ENCODE measurements around the gene SUCLA2. TPM values are rescaled to one million over a fixed set of nuclear protein-coding genes. Genes with fewer than 3 reads are reported as not detected.

The SUCLA2 gene
- polyA plus RNA-seq (ENCODE audit: insufficient read length in 3 of 3), result 10 to 100 TPM; 78.0 to 97.1 (median 88.5) TPM
- long read RNA-seq, donor 1, transcript SUCLA2-219 (11 exons, 2,111 nt), result major isoform, 19 of 43 reads
- long read RNA-seq, donor 1, transcript SUCLA2-205 (4 exons, 710 nt), result minor isoform, 5 of 43 reads
- long read RNA-seq, donor 1, partial matches to known transcripts, result 19 of 43 reads
- long read RNA-seq, donor 1, other reads (novel, unspliced or antisense), result 0 of 43 reads
- long read RNA-seq, donor 2, transcript SUCLA2-219 (11 exons, 2,111 nt), result major isoform, 27 of 174 reads
- long read RNA-seq, donor 2, transcript SUCLA2-205 (4 exons, 710 nt), result minor isoform, 6 of 174 reads
- long read RNA-seq, donor 2, partial matches to known transcripts, result 140 of 174 reads
- long read RNA-seq, donor 2, other reads (novel, unspliced or antisense), result 0 of 174 reads
- long read RNA-seq, donor 3, transcript SUCLA2-219 (11 exons, 2,111 nt), result major isoform, 19 of 167 reads
- long read RNA-seq, donor 3, partial matches to known transcripts, result 143 of 167 reads
- long read RNA-seq, donor 3, other reads (novel, unspliced or antisense), result 0 of 167 reads
- long read RNA-seq, donor 4, transcript SUCLA2-219 (11 exons, 2,111 nt), result major isoform, 22 of 53 reads
- long read RNA-seq, donor 4, partial matches to known transcripts, result 27 of 53 reads
- long read RNA-seq, donor 4, other reads (novel, unspliced or antisense), result 0 of 53 reads
- long read RNA-seq, donor 5, transcript SUCLA2-219 (11 exons, 2,111 nt), result major isoform, 8 of 14 reads
- long read RNA-seq, donor 5, partial matches to known transcripts, result 6 of 14 reads
- long read RNA-seq, donor 5, other reads (novel, unspliced or antisense), result 0 of 14 reads
- long read RNA-seq, donor 6, transcript SUCLA2-219 (11 exons, 2,111 nt), result major isoform, 12 of 79 reads
- long read RNA-seq, donor 6, partial matches to known transcripts, result 61 of 79 reads
- long read RNA-seq, donor 6, other reads (novel, unspliced or antisense), result 0 of 79 reads
- long read RNA-seq, donor 7, transcript SUCLA2-219 (11 exons, 2,111 nt), result major isoform, 18 of 52 reads
- long read RNA-seq, donor 7, partial matches to known transcripts, result 29 of 52 reads
- long read RNA-seq, donor 7, other reads (novel, unspliced or antisense), result 0 of 52 reads
- long read RNA-seq, donor 8, transcript SUCLA2-205 (4 exons, 710 nt), result minor isoform, 5 of 21 reads
- long read RNA-seq, donor 8, transcript SUCLA2-219 (11 exons, 2,111 nt), result major isoform, 8 of 21 reads
- long read RNA-seq, donor 8, partial matches to known transcripts, result 7 of 21 reads
- long read RNA-seq, donor 8, other reads (novel, unspliced or antisense), result 0 of 21 reads
- long read RNA-seq, donor 9, transcript SUCLA2-219 (11 exons, 2,111 nt), result major isoform, 28 of 112 reads
- long read RNA-seq, donor 9, partial matches to known transcripts, result 80 of 112 reads
- long read RNA-seq, donor 9, other reads (novel, unspliced or antisense), result 0 of 112 reads
- long read RNA-seq, donor 10, transcript SUCLA2-205 (4 exons, 710 nt), result minor isoform, 5 of 39 reads
- long read RNA-seq, donor 10, transcript SUCLA2-219 (11 exons, 2,111 nt), result major isoform, 11 of 39 reads
- long read RNA-seq, donor 10, partial matches to known transcripts, result 22 of 39 reads
- long read RNA-seq, donor 10, other reads (novel, unspliced or antisense), result 0 of 39 reads
- long read RNA-seq, donor 11, transcript SUCLA2-219 (11 exons, 2,111 nt), result major isoform, 12 of 20 reads
- long read RNA-seq, donor 11, partial matches to known transcripts, result 6 of 20 reads
- long read RNA-seq, donor 11, other reads (novel, unspliced or antisense), result 0 of 20 reads
- long read RNA-seq, donor 12, transcript SUCLA2-219 (11 exons, 2,111 nt), result major isoform, 22 of 118 reads
- long read RNA-seq, donor 12, partial matches to known transcripts, result 88 of 118 reads
- long read RNA-seq, donor 12, other reads (novel, unspliced or antisense), result 0 of 118 reads
- long read RNA-seq, donor 13, transcript SUCLA2-219 (11 exons, 2,111 nt), result major isoform, 10 of 36 reads
- long read RNA-seq, donor 13, partial matches to known transcripts, result 19 of 36 reads
- long read RNA-seq, donor 13, other reads (novel, unspliced or antisense), result 0 of 36 reads
- long read RNA-seq, donor 14, result 0 reads
- long read RNA-seq, donor 15, result 0 reads
- long read RNA-seq, donor 16, transcript SUCLA2-219 (11 exons, 2,111 nt), result major isoform, 25 of 57 reads
- long read RNA-seq, donor 16, partial matches to known transcripts, result 27 of 57 reads
- long read RNA-seq, donor 16, other reads (novel, unspliced or antisense), result 0 of 57 reads

DNA sequence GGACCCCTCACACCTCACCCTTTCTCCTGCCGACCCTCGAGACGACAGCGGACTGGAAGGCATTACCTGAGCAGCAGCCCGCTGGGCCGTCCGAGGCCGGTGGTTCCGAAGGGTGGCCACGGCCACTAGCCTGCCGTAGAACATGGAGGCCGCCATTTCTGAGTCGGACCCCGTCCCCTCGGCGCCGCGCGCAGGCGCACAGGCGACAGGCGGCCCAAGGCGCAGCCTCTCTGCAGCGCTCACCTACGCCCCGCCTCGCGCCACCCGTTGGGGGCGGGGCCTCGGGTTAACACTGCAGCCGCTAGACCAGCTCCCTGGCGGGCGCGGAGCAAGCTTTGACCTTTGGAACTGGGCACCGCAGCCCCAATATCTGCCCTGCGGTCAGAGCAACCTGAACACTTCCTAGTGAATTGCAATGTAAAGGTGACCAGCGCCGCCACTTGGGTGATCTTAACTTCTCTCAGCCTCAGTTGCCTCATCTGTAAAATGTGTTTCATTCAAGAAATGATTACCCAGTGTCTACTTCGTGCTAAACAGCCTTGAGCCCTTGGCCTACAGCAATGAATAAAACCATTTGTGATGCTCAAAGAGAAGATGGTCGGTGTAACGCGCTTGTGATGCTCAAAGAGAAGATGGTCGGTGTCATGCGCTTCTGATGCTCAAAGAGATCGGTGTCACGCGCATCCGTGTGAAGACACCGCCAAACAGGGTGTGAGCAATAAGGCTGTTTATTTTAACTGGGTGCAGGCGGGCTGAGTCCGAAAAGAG, at the start of gene SUCLA2:
Gene SUCLA2 (minus strand): TSS at position 160 of the 768 bp plus-strand sequence. CDS start 4 bp downstream, at position 156.
- DNase-seq, result peak; percentile 92

DNA sequence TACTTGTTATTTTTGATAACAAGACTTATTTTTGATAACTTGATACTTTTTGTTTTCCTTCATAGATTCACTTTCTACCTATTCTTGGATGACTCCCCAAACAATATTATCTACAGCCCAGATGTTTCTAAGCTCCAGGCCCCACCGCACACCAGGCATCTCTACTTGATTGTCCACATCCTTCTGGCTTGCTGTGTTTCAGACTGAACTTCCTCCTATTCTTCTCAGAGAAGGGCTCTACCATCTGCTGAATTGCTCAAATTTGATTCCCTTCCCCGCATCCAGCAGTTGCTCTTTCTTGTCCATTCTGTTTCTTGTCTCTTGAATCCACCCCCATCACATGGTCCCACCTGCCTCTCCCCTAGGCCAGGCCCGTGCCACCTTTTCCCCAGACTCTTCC, 49.5 kb upstream of the SUCLA2 start:
- no peak for DNase-seq

DNA sequence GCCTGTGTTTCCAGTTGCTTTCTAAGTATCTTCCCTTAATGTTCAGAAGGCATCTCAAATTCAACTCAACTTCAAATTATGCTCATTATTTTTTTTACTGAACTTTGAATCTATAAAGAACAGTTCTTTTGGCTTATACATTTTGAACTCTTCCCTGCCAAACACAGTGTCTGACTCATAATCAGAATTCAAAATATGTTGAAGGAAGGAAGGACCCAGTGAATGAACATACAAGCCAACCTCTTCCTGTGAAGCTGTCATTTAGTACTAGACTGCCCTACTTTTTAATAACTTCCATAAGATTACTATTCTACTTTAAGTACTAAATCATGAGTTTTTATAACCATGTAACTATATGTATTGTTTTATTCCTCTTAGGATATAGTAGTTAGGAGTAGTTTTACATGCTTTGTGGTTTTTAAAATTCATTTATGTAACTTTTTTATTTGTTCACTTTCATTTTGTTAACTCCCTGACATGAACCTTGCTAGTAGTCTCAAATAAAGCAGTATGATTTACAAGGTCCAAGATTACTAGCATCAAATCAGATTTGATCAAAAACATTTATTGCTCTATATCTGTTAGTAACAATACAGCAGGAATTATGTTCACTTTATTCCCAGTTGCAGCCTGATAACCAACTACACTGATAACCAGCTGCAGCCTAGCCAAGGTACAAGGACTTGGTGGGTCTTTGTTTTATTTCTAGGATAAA, 42.9 kb upstream of the SUCLA2 start:
- DNase-seq, result no peak

DNA sequence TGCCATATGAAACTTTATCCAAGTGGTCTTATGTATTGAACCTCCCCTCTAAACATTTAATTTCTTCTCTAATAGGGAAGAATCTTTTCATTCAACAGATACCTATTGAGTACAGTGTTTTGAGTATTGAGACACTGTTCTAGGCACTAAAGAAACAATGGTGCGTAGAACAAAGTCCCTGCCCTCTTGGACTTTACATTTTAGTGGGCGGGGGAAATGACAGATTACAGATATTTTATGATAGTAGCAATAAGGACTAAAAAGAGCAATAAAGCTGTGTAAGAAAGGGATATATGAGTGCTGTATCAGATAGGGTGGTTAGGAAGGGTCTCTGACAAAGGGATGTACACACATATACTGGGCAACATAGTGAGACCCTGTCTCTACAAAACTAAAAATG, 41.8 kb upstream of the SUCLA2 start:
- no peak for DNase-seq

DNA sequence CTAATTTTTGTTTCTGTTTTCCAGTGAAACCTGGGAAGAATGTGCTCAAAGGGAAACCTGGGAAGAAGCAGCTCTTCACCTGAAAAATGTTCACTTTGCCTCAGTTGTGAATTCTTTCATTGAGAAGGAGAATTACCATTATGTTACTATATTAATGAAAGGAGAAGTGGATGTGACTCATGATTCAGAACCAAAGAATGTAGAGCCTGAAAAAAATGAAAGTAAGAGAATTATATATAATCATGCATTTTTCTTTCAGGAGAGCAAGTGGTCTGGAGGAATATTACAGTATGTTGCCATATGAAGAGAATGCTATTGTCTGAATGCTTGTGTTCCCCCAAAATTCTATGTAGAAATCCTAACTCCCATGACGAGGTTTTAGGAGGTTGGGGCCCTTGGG, 39.8 kb upstream of the SUCLA2 start:
- DNase-seq, result no peak

DNA sequence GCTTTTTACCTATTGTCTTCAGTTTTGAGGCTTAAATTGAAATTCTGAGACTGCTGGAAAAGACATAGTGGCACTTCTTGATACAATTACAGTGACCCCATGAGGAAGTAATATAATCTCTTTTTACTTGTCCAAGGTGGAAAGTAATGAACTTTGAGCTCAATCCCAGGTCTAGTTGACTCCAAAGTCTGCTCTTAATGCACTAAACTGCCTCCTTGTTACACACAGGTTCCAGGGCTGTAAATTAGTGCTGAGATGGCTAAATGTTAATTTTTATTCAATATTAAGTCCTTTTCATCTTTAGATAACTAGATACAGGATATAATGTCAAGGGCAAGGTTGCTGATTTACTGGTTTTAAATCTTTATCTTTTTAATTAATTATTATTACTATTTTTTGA, 39.0 kb upstream of the SUCLA2 start:
- DNase-seq, result no peak

DNA sequence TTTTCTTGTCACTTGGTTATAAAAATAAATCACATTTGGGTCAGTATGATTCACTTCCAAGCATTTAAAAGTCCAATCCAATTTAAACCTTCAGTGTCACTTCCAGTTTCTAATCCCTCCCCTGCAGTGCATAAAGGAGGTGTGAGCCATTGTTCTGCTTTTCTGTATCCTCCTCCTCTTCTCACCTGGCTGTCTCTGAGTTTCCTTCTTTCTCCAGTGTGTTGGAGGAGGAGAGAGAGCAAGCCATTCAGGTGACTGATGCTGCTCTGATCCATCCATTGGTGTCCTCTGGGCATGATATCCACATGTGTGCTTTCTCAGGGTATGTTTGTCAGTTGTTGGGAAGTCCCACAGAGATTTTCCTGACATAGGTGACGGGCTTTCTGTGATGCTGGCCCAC, 37.7 kb upstream of the SUCLA2 start:
- DNase-seq, result no peak

DNA sequence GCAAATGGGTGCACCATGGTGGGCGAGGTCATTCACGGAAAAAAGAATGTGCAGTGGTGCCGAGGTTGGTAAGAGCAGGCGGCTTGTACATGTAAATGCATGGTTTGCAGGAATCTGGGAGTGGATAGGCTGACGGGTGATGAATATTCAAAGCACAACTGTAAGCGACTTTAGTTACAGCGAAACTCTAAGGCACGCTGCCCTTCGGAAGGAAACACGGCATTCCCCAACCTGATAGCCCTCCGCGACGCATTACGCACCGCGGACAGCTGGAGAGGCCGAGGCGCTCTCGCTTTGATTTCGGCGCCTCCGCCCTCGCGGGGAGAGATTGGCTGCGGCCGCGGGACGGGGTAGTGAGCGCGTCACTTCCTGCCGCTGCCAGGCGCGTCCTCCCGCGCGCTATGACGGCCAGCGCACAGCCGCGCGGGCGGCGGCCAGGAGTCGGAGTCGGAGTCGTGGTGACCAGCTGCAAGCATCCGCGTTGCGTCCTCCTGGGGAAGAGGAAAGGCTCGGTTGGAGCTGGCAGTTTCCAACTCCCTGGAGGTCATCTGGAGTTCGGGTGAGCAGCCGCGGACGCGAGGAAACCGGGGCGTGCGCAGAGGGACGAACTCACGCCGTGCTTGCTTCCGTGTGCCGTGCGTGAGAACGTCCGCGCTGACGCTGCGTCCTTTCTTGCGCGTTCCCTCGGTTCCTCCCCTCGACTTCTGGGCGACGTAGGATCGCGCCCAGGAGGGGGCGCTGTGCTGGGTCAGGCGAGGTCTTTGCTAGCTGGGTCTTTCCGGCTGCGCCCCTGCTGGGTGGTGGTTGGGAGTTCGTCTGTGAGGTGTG, 36.5 kb upstream of the SUCLA2 start, which contains the start of gene NUDT15:
Gene NUDT15 (plus strand): TSS at position 381 of the 828 bp plus-strand sequence. CDS start 21 bp downstream, at position 402.
- DNase-seq, result peak; percentile 96

DNA sequence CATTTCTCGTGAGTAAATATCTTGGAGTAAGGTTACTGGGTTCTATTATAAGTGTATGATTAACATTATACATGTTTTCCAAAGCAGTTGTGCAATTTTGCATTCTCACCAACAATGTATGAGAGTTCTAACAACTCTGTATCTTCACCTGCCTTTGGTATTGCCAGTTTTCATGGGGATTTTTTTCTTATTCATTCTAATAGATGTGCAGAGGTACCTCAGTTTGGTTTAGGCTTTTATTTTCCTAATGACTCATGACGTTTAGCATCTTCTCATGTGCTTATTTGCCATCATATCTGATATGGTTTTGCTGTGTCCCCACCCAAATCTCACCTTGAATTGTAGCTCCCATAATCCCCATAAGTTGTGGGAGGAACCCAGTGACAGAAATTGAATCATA, 28.8 kb upstream of the SUCLA2 start:
- DNase-seq, result no peak

DNA sequence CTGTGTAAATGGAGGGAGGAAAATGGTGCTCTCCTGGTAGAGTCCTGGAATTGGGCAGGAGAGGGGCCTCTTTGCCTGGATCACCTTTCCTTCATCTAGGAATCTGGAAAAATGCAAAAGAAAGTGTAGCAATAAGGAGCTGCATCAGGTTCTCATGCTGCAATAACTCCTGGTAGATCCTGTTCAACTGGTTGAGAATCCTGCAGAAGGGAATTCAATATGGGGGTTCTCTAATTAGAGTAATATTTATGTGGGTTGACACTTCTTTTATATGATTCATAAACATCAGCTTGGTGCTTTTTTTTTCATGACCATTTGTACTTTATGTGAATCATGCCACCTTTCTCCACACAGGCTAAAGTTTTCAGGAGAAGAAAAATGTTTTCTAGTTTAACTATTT, 27.0 kb upstream of the SUCLA2 start:
- DNase-seq, result no peak

DNA sequence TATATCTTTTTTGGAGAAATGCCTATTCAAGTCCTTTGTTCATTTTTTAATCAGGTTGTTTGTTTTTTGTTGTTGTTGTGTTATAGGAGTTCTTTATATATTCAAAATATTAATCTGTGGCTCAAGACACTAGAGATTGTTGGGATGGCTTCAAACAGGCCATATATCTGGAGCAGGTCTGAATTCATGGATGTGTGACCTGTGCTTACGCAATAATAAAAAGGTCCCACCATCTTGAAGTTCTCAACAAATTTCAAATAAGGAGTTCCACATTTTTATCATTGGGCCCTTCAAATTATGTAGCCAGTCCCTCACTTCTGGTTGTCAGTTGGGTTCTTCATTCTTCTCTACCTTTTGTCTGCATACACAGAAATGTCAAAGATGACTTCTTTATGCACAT, 18.7 kb upstream of the SUCLA2 start:
- DNase-seq, result no peak

DNA sequence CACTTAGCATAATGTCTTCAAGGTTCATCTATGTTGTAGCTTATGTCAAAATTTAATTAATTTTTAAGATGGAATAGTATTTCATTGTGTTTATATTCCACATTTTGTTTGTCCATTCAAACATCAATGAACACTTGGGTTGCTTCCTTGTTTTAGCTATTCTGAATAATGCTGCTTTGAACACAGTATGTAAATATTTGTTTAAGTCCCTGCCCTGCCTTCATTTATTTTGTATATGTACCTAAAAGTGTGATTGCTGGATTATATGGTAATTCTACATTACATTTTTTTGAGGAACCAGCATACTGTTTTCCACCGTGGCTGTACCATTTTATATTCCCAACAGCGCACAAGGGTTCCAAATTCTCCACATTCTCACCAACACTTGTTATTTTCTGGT, 17.6 kb upstream of the SUCLA2 start:
- DNase-seq, result no peak

DNA sequence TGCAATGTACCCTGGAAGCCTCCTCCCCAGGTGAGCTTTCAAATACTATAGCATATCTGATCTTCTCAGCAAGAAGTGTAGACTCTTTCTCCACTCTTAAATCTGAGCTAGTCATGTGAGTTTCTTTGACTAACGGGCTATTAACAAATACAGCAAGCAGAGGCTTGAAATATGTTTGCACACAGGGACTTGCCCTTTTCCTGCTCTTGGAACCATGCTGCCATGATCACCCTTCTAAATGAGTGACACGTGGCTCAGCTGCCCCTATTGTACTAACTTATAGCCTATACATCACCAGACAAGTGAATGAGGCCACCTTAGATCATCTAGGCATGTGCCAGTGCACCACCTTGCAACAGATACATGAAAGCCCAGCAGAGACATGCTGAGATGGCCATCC, 13.3 kb upstream of the SUCLA2 start:
- DNase-seq, result no peak

DNA sequence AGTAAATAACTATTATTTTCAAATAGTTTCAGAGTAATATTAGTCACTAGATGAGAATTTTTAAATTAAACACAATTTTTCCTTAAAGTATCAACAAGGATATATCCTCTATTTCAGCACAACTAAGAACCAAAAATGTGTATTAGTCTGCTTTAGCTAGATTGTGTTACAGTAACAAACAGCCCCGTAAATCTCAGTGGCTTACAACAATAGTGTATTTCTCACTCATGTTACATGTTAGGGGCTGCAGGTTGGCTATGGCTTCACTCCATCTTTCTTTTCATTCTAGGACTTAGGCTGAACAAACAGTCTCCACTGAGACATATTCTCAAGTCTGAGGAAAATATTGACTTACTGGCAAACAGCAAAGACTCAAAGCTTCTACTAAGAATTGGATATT, 11.6 kb upstream of the SUCLA2 start:
- DNase-seq, result no peak

DNA sequence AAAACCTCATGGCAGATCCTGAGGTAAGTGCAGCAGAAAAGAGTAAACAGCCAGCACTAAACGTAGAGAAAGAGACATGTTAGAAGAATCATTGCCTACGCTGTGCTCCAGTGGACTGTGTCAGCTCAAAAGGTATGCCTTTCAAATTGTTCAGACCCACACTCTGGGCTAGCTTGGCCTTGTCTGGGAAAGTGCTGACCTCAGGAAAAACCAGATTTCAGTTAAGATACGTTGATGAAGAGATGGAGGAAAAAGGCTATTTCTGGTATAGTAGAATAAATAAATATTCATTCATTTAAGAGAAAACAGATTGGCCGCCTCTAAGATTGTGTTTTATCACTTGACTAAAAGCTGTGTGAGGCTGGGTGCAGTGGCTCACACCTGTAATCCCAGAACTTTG, 9.6 kb upstream of the SUCLA2 start:
- DNase-seq, result no peak

DNA sequence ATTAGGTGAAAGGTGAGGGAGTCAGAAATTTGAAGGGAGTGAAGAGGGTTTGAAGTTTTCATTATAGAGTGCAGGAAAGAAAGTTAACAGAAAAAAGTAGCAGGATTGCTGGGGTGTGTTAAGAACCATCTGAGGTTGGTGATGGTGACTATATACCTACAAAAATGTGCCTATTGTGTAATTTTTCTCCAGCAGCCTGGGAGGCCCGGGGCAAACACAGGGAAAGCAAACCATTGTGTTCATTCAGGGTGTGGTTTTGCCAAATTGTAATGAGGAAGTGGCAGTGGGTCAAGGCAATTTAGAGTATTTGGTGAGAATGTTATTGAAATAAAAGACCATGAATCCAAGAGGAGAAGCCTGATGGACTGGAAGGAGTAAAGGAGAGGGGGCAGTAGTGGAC, 8.2 kb upstream of the SUCLA2 start:
- DNase-seq, result no peak

DNA sequence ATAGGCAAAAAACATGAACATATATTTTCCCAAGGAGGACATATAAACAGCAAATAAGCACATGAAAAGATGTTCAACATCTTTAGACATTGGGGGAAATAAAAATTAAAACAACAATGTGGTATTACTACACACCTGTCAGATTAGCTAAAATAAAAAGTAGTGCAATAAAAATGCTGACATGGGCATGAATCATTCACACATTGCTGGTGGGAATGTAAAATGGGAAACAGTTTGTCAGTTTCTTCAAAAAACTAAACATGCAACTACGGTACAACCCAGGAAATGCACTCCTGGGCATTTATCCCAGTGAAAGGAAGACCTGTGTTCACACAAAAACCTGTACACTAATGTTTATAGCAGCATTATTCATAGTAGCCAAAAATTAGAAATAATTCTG, 5.3 kb upstream of the SUCLA2 start:
- DNase-seq, result no peak
